ENCODE data around the gene KIFAP3.
"Not testable (repeated sequence)": the region's sequence is repeated elsewhere in the genome, so short reads cannot be mapped to it uniquely, and the experiment has no call there.

The KIFAP3 gene

DNA sequence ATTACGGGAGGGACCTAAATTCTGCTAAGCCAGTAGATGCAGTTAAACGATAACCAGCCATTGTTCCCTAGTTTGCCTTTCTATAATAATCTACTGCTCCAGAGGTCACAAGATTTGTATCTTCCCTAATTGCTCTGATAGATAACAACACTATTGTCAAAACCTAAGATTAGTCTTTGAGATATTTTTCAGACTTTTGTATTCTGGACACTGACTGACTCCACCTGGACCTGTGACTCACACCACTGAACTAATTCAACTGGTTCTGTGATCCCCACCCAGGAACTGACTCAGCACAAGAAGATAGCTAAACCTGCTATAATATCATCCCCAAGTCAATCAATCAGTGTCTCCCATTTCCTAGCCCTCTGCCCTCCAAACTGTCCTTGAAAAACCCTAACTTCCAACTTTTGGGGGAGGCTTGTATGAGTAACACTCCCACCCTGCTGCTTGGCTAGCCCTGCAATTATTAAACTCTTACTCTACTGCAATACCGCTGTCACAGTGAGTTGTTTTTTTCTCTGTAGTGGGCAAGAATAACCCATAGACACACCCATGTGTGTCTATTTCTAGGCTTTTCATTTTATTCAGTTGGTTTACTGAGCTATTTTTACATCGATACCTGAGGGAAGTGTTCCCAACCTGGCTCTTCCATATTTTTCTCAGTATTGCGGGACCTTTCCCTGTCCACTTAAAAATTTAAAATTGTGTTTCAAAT is 11.2 kb downstream of the KIFAP3 start:
- in situ Hi-C loops (cut with MboI; ENCODE audit: low sequenced_read_pairs), result no loop called here

DNA sequence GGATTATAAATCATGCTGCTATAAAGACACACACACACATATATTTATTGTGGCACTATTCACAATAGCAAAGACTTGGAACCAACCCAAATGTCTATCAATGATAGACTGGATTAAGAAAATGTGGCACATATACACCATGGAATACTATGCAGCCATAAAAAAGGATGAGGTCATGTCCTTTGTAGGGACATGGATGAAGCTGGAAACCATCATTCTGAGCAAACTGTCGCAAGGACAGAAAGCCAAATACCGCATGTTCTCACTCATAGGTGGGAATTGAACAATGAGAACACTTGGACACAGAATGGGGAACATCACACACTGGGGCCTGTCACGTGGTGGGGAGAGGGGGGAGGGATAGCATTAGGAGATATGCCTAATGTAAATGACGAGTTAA is 12.8 kb downstream of the KIFAP3 start:
- in situ Hi-C loops (cut with MboI; ENCODE audit: low sequenced_read_pairs), result not testable (repeated sequence)

DNA sequence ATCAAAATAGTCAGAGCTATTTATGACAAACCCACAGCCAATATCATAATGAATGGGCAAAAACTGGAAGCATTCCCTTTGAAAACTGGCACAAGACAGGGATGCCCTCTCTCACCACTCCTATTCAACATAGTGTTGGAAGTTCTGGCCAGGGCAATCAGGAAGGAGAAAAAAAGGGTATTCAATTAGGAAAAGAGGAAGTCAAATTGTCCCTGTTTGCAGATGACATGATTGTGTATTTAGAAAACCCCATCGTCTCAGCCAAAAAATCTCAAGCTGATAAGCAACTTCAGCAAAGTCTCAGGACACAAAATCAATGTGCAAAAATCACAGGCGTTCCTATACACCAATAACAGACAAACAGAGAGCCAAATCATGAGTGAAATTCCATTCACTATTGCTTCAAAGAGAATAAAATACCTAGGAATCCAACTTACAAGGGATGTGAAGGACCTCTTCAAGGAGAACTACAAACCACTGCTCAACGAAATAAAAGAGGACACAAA is 14.4 kb downstream of the KIFAP3 start:
- in situ Hi-C loops (cut with MboI; ENCODE audit: low sequenced_read_pairs), result not testable (repeated sequence)

DNA sequence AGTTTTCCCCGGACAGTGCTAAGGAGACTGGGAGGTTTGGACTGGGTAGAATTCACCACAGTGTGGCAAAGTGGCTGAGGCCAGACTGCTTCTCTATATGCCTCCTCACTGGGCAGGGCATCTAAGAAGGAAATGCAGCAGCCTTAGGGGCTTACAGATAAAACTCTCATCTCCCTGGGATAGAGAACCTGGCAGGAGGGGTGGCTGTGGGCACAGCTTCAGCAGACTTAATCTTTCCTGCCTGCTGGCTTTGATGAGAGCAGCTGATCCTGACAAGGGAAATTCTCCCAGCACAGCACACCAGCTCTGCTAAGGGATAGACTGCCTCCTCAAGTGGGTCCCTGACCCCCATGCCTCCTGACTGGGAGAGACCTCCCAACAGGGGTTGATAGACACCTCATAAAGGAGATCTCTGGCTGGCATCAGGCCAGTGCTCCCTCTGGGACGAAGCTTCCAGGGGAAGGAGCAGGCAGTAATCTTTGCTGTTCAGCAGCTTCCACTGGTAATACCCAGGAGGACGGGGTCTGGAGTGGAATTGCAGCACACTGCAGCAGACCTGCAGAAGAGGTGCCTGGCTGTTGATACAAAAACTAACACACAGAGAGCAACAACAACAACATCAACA is 25.2 kb downstream of the KIFAP3 start:
- in situ Hi-C loops (cut with MboI; ENCODE audit: low sequenced_read_pairs), result no loop called here

DNA sequence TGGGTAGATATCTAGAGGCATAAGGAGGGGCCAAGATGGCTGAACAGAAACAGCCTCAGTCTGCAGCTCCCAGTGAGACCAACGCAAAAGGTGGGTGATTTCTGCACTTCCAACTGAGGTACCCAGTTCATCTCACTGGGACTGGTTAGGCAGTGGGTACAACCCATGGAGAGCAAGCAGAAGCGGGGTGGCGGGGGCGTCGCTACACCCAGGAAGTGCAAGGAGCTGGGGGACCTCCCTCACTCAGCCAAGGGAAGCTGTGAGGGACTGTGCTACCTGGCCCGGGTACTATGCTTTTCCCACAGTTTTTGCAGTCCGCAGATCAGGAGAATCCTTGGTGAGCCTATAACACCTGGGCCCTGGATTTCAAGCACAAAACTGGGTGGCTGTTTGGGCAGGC is 26.0 kb downstream of the KIFAP3 start:
- in situ Hi-C loops (cut with MboI; ENCODE audit: low sequenced_read_pairs), result no loop called here

DNA sequence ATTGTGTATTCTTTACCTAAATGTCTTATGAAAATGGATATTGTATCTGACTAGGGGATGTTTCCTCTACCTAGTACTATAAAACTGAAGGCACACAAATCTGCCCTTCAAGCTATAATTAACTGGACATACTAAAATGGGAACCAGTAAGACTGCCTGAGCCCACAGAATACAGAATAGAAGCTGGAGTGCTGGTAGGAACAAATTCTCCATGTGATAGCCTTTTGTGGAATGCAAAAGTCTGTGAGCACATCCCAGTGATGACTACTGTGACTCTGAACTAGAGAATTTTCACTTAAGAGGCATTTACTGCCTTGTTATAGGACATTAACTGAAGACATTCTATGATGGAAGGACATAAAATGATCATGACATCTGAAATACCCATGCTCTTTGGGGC is 30.3 kb downstream of the KIFAP3 start:
- in situ Hi-C loops (cut with MboI; ENCODE audit: low sequenced_read_pairs), result no loop called here

DNA sequence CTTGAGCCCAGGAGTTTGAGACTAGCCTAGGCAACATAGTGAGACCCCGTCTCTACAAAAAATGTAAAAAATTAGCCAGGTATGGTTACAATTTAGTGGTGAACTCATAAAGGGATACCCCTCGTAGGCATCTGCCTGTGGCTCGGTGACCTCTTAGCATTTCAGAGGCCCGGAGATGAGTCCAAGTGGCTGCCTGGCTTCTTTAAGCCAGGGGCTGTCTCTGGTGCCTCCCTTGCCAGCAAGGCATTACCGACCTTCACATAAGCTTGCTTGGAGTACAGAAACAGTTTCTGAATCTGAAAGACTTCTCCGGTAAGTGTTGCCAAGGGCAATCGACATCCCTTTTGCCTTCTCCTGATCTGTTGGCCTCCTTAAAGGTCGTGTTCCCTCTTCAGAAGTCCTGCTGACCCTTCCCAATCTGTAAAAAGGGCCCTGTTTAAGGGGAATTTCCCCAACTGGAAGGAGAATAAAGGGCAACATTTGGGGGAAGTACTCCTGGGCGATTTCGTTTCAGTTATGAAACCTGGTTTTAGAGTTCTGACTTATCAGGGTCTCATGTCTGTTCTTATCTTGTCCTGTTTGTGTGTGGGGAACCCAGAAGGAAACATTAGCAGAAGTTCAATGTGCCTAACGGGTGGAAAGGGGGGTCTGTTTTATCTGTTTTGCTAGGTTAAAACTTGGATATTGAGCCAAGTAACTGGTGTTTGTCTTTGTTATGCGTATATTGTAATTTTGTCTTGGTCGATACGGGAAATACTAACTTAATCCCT is 32.9 kb downstream of the KIFAP3 start:
- in situ Hi-C loops (cut with MboI; ENCODE audit: low sequenced_read_pairs), result no loop called here

DNA sequence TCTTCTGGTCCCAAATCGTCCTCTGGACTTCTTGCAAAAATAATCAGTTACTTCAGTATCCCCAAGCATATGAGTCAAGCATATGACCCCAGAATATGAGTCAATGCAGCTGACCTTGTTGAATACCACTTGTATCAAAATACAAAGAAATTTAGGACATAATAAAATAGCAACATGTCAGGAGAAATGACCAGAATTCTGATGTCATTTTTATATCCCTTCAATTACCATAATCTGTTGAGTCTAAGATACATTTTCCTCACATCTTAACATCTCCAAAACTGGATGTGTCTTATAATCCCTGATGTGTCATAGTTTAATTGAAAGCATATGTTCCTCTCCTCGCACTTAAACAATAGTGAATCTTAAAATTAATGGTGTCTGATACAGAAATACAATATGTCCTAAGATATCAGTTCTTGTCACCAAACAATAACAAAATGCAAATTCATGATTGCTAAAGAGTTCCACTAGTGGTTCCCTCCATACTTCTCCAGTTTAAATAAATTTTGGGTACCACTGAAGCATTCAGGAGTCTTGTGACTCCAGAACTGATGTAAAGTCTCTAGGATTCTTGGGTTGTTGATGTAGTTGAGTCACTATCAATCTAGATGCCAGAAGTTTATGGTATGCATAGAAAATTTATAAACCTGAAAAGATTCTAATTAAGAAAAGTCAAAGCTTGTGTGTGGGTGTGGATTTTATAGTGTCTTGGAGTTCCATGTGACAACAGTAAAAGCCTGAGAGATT is 41.8 kb downstream of the KIFAP3 start:
- in situ Hi-C loops (cut with MboI; ENCODE audit: low sequenced_read_pairs), result no loop called here

DNA sequence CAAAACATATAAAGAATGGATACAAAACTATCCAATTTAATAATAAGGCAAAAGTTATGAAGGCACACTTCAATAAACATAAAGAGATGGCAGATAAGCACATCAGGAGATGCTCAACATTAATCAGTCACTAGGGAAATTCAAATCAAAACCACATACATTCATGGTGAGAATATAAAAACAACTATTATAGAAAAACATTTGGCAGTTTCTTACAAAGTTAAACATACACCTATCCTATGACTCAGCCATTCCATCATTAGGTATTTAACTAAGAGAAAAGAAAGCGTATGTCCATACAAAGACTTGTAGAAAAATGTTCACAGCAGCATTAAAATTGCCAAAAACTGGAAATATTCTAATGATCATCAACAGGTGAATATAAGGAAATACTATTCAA is 44.3 kb downstream of the KIFAP3 start:
- in situ Hi-C loops (cut with MboI; ENCODE audit: low sequenced_read_pairs), result no loop called here

DNA sequence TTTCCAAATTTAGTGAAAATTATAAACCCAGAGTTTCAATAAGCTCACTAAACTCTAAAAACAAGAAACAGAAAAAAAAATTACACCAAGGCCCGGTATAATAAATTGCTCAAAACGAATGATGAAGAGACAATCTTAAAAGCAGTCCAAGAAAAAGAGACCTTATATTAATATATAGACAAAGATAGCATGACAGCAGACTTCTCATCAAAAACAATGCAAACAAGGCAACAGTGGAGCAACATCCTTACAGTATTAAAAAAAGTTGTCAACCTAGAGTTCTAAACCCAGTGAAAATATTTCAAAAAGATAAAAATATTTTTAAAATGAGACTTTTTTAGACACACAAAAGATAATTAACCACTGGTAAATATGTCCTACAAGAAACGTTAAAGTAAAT is 46.7 kb downstream of the KIFAP3 start:
- in situ Hi-C loops (cut with MboI; ENCODE audit: low sequenced_read_pairs), result no loop called here

DNA sequence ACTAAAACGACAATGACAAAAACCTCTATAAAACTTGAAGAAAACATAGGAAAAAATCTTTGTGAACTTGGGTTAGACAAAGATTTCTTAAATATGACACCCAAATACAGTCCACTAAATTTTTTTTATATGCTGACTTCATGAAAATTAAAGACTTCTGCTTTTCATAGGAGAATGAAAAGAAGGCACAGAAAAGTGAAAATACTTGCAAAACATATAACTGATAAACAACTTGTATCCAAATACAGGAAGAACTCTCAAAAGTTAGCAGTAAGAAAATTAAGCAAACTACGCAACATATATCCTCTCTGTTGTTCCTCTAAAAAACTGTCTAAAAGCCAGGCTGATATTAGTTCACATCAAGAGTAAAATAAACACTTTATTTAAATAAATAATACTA is 53.6 kb downstream of the KIFAP3 start:
- in situ Hi-C loops (cut with MboI; ENCODE audit: low sequenced_read_pairs), result no loop called here

DNA sequence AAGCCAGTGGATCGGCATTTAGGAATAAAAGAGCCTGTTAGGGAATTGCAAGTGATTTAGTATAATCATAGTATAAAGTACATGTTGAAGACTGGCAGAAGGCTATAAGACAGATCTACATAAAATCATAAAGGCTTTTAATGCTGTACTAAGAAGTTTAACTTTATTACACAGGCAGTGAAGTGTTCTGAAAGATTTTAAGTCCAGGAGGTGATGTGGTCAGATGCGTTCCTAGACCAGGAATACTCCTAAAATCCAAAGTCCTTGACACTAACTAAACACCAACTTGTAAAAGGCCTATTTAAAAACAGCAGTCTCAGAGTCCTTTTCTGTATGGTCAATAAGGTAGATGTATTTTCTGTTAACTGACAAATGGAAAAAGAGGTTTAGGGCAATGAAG is 57.0 kb downstream of the KIFAP3 start:
- in situ Hi-C loops (cut with MboI; ENCODE audit: low sequenced_read_pairs), result no loop called here

DNA sequence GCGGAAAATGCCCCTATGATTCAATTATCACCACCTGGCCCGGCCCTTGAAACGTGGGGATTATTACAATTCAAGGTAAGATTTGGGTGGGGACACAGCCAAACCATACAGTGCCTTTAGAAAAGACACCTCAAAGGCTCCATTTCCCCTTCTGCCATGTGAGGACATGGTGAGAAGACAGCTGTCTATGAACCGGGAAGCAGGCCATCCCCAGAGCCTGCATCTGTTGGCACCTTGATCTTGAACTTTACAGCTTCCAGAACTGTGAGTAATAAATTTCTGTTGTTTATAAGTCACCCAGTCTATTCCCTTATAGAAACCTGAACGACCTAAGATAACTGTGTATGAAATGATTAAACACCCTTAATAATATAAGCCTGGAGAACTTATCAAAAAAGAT is 61.6 kb downstream of the KIFAP3 start:
- in situ Hi-C loops (cut with MboI; ENCODE audit: low sequenced_read_pairs), result no loop called here

DNA sequence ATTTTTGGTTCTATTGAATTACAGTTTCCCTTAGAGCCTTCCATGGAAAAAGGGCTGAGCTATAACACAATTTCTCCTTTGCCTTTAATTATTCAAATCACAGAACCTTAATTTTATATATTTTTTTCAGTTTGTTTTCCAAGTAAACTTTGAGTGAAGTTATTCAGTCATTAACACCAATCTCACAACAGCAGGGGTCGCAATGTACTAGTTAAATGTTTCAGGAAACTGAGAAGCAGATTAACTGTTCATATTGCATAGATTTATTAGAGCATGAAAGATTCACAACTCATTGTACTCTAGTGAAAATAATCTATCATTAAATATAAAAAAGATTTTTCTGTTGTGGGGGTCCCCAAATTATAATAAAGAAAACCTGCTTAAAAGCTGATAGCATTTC is 64.1 kb downstream of the KIFAP3 start:
- in situ Hi-C loops (cut with MboI; ENCODE audit: low sequenced_read_pairs), result no loop called here

DNA sequence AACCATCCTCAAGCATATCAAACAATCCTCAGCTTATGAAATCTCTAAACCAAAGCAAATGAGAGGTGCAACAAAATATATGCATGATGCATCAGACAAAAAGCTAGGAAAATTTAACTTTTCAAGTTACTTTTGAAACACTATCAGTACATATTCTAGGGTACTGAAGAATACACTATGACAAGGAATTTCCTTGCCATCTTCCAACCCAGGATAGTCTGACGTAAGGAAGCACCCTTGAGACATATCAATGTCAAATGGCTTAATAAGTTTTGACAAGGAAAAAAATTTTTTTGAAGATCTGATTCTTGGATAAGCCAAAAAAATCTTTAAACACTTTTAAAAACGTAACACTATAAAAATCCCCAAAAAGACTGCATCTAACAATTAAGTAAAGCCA is 64.9 kb downstream of the KIFAP3 start:
- in situ Hi-C loops (cut with MboI; ENCODE audit: low sequenced_read_pairs), result no loop called here

DNA sequence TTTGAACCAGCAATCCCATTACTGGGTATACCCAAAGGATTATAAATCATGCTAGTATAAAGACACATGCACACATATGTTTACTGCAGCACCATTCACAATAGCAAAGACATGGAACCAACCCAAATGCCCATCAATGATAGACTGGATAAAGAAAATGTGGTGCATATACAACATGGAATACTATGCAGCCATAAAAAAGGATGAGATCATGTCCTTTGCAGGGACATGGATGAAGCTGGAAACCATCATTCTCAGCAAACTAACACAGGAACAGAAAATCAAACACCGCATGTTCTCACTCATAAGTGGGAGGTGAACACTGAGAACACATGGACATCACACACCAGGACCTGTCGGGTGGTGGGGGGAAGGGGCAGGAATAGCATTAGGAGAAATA is 65.8 kb downstream of the KIFAP3 start:
- in situ Hi-C loops (cut with MboI; ENCODE audit: low sequenced_read_pairs), result not testable (repeated sequence)

DNA sequence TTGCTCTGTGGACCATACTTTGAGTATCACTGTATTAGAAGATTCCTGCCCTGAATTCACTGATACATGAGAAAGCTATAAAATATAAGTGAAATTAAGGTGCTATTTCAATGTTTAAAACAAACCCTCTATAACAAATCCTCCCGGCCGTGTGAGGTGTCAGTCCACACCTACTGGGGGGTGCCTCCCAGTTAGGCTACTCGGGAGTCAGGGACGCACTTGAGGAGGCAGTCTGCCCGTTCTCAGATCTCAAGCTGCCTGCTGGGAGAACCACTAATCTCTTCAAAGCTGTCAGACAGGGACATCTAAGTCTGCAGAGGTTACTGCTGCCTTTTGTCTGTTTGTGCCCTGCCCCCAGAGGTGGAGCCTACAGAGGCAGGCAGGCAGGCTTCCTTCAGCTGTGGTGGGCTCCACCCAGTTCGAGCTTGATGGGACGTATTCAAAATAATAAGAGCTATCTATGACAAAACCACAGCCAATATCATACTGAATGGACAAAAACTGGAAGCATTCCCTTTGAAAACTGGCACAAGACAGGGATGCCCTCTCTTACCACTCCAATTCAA is 71.1 kb downstream of the KIFAP3 start:
- in situ Hi-C loops (cut with MboI; ENCODE audit: low sequenced_read_pairs), result not testable (repeated sequence)

DNA sequence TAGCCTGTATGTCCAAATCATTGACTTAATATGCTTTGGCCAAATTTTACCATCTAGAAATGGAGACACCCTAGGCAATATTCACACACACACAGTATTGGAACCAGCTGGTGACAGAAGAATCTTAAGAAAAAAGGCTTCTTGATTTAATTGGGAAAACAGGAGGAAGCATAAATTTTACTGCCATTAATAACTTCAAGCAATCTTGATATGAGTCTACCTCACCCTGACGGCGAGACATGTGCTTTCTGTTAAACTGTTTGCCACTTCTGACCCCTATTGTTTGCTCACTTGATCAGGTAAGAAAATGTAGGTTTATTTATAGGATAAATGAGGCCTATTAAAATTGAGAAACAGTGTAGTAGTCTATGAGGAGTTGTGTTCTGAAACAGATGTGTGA is 73.2 kb downstream of the KIFAP3 start:
- in situ Hi-C loops (cut with MboI; ENCODE audit: low sequenced_read_pairs), result no loop called here

DNA sequence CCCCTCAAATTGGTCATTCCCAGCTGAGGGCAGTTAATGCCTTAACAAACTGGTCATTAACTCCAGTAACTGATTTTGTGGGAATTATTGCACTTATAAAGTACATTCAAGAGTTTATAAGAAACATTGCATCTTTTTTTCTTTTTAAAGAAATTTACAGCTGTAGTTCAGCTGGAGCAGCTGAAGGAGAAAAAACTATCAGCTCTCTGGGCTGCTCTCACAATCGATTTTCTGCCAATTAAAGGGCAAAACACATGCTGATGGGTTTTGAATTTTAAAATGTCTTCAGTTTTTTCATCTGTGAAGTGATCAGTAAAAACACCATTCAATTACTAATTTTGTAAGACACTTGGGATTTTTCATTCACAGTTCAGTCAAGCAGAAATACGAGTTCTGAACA is 74.7 kb downstream of the KIFAP3 start:
- in situ Hi-C loops (cut with MboI; ENCODE audit: low sequenced_read_pairs), result no loop called here

DNA sequence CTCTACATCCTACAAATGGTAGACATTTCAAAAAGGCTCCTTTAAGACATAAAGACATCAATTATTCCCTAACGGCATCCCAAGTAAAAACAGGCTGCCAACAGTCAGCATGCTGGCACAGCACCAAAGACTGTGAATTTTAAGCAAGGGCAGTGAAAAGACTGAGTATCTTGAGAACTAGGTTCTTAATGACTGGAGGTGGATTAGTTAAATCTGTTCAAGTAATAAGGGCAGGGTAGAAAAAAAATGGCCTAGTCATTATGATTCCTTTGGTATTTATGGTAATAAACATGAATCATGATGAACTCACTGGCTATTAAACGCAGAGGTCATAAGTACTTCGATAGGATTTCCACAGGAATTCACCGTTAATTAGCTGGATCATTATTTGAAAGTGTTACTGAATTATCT is 75.2 kb downstream of the KIFAP3 start:
- in situ Hi-C loops (cut with MboI; ENCODE audit: low sequenced_read_pairs), result no loop called here

DNA sequence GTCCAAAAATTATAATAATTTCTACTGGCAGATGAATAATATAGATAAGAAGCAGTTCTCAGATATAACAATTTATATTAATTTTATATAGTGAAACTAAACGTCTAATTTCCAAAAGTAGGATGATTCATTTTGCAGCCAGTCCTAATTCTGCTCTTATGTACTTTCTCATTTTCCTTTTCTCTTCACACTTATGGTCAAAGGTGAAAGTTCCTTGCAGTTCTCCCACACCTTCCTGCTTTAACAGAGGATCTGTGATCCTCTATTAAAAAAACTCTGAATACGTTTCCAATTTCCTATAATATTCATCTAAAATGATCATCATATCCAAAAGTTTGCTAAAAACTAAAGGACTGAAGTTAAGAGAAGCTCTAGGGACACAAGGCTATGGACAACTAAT is 78.5 kb downstream of the KIFAP3 start:
- in situ Hi-C loops (cut with MboI; ENCODE audit: low sequenced_read_pairs), result no loop called here
